Ishikawa (cell line): Measurements from ENCODE around the gene KRT33A.
"Not testable (repeated sequence)": the region's sequence is repeated elsewhere in the genome, so short reads cannot be mapped to it uniquely, and the experiment has no call there.

Experiments used
- CEBPB ChIP-seq: IDR thresholded peaks from 2 replicates; pipeline ENCODE4 v1.6.1; 2012
- CREB1 ChIP-seq: IDR thresholded peaks from 2 replicates; pipeline ENCODE4 v1.6.1; 2012; ENCODE audit warnings: low read depth
- EGR1 ChIP-seq: IDR thresholded peaks from 2 replicates; pipeline ENCODE4 v1.6.1; 2012
- EP300 ChIP-seq: IDR thresholded peaks from 2 replicates; pipeline ENCODE4 v1.6.1; 2012; ENCODE audit warnings: borderline replicate concordance
- FOXM1 ChIP-seq: IDR thresholded peaks from 2 replicates; pipeline ENCODE4 v1.6.1; 2012; ENCODE audit warnings: low read depth, borderline replicate concordance
- MAX ChIP-seq: IDR thresholded peaks from 2 replicates; pipeline ENCODE4 v1.6.1; 2012
- RAD21 ChIP-seq: IDR thresholded peaks from 2 replicates; pipeline ENCODE4 v1.6.1; 2012; ENCODE audit warnings: low read depth
- REST ChIP-seq: IDR thresholded peaks from 2 replicates; pipeline ENCODE4 v1.6.1; 2012; ENCODE audit warnings: low read depth, mild to moderate bottlenecking
- TAF1 ChIP-seq: IDR thresholded peaks from 2 replicates; pipeline ENCODE4 v1.6.1; 2012; ENCODE audit warnings: low read depth, mild to moderate bottlenecking
- TCF12 ChIP-seq: IDR thresholded peaks from 2 replicates; pipeline ENCODE4 v1.6.1; 2012; ENCODE audit warnings: low read depth
- TEAD4 ChIP-seq: IDR thresholded peaks from 2 replicates; pipeline ENCODE4 v1.6.1; 2012
- USF1 ChIP-seq: IDR thresholded peaks from 2 replicates; pipeline ENCODE4 v1.6.1; 2012
- YY1 ChIP-seq: IDR thresholded peaks from 2 replicates; pipeline ENCODE4 v1.6.1; 2012; ENCODE audit warnings: low read depth
- ZBTB7A ChIP-seq: IDR thresholded peaks from 2 replicates; pipeline ENCODE4 v1.6.1; 2012; ENCODE audit warnings: low read depth

Gene KRT33A

GRCh38 chr17:41350381-41350878 is at the start of gene KRT33A:
Gene KRT33A (minus strand): TSS chr17:41350828. CDS start chr17:41350767, 61 bp downstream.
- not testable (repeated sequence) for TF ChIP-seq FOXM1, YY1, REST

GRCh38 chr17:41396996-41397660 is 46.5 kb upstream of the KRT33A start, which contains the start of gene KRT31:
Gene KRT31 (minus strand): TSS chr17:41397608. CDS start chr17:41397539, 69 bp downstream.
- no peak for TF ChIP-seq REST
- no peak for TF ChIP-seq FOXM1
- no peak for TF ChIP-seq EP300
- no peak for TF ChIP-seq USF1
- no peak for TF ChIP-seq CREB1
- TF ChIP-seq TAF1, result no peak
- TF ChIP-seq RAD21, result no peak
- TF ChIP-seq ZBTB7A, result no peak
- TF ChIP-seq MAX, result no peak
- no peak for TF ChIP-seq TCF12
- no peak for TF ChIP-seq YY1
- no peak for TF ChIP-seq EGR1
- no peak for TF ChIP-seq CEBPB

GRCh38 chr17:41396340-41396739 is 45.7 kb upstream of the KRT33A start:
- TF ChIP-seq MAX, result no peak
- TF ChIP-seq TAF1, result no peak
- no peak for TF ChIP-seq RAD21
- no peak for TF ChIP-seq TCF12

- TF ChIP-seq TCF12 (no peak), USF1 (no peak), EP300 (no peak), YY1 (no peak), RAD21 (no peak), EGR1 (no peak)
Measured at GRCh38 chr17:41395611-41396010, 45.0 kb upstream of the KRT33A start.

GRCh38 chr17:41394254-41394996 is 43.8 kb upstream of the KRT33A start:
- TF ChIP-seq YY1 (no peak), TAF1 (no peak), ZBTB7A (no peak), TEAD4 (no peak), REST (no peak), USF1 (no peak)
